GM21390 (cell line): ENCODE data around the gene CSNK1A1.

Source experiments
- ATAC-seq: cut with Tn5 transposase; IDR thresholded peaks from one replicate; pipeline ENCODE4 v1.9.1; 2021; ENCODE audit not compliant: unreplicated experiment

The CSNK1A1 gene

GRCh38 chr5:149575131-149575530 lies 23.9 kb upstream of the CSNK1A1 start:
- ATAC-seq: no peak

GRCh38 chr5:149572576-149573231 lies 21.5 kb upstream of the CSNK1A1 start:
- no peak for ATAC-seq

GRCh38 chr5:149572170-149572569 lies 20.9 kb upstream of the CSNK1A1 start:
- no peak for ATAC-seq

- ATAC-seq: no peak
Measured at GRCh38 chr5:149567226-149567625, 16.0 kb upstream of the CSNK1A1 start.

GRCh38 chr5:149564542-149565140 lies 13.4 kb upstream of the CSNK1A1 start:
- peak; percentile 97 for ATAC-seq

- no peak for ATAC-seq
Measured at GRCh38 chr5:149563466-149563865, 12.2 kb upstream of the CSNK1A1 start.

- no peak for ATAC-seq
Measured at GRCh38 chr5:149561848-149562247, 10.6 kb upstream of the CSNK1A1 start.

DNA sequence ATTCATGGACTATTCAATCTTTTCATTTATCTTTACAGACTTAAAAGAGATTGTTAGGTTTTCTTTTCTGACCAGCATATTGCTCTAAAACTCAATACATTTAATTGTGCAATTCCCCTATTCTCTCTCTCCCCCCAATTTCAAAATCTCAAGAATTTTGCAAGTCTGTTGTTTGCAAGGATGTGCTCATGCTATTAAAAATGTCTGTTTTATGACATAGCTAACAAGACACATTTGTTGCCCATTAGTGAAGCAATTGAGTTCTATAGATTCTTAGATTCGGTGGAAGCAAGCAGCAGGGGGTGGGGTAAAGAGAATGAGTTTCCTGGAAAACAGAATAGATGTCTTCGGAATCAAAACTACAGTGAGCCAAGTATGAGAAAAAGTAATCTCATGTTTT lies 8.5 kb upstream of the CSNK1A1 start:
- no peak for ATAC-seq

DNA sequence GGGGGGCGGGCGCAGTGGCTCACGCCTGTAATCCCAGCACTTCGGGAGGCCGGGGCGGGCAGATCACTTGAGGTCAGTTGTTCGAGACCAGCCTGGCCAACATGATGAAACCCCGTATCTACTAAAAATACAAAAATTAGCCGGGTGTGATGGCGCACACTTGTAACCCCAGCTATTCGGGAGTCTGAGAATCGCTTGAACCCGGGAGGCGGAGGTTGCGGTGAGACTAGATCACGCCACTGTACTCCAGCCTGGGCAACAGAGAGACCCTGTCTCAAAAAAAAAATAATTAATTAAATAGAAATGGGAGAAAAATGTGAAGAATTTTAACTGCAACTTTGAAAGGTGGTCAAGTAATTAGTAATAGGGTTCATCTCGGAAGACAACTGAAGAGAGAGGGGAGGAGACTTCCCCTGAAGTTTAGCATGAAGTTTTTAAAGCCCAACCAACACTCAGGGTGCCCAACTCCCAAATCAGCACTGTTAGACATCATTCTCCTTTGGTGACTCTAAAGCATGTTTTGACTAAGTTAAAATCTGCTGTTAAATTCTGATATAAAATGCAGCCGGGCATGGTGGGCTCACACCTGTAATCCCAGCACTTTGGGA lies 1.4 kb upstream of the CSNK1A1 start:
- no peak for ATAC-seq

- ATAC-seq: no peak
Measured at GRCh38 chr5:149552038-149552494, 827 bp upstream of the CSNK1A1 start.

DNA sequence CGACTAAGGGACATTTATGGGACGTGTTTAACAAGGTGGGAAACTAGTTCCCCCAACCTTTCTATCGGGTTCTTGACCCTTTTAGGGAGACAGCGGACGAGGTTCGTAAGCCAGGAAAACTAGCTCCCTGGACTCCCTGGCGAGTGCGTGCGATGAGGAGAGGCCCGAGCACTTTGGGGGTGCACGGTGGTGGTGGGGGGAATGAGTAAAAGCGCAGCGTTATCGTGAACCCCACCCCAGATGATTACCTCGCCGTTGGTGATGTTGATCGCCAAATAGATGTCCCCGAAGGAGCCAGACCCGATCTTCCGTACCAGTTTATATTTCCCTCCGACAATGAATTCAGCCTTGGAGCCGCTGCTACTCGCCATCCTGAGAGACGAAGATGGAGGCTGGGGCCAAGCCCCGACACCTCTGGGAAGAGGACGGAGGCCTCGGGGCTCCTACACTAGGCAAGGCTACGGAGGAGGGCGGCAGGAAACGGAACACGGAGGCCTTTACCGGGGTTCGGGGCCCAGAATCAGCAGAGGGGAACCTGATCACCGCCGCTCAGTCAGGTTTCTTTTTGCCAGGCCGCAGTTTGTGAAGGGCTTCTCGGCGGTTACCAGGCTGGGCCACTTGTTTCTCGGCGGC lies 529 bp downstream of the CSNK1A1 start:
- ATAC-seq: peak; percentile 0

DNA sequence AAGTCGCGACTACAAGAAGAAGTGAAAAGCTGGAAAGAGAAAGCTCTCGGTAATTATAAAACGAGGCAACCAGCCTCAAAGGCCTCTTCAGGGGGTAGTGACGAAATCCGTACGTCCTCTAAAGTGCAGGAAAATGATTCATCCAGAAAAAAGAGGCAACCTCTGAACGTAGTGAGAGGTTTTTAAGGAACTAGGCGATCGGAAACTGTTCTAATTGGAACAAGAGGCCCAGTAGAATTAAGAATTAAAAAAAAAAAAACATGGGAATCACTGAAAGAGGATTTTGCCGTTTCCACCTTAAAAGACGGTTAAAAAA lies 1.0 kb downstream of the CSNK1A1 start:
- no peak for ATAC-seq

- peak; percentile 33 for ATAC-seq
Measured at GRCh38 chr5:149549461-149550267, 1.6 kb downstream of the CSNK1A1 start.

DNA sequence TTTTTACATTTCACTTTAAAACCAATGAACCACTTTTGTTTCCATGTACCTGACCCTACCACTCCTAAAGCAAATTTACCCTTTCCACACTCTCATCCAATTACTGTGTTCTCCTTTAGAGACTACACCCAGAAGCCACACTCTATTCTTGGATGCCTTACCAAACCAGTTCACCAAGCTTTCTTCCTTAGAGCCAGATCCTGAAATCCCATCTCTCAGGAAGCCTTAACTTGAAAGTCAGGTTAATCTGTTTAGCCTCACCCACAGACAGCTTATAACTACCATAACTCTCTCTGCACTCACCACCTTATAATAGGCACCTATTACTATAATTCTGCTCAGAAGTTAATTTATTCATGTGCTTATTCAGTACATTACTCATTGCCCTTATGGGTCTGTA lies 4.3 kb downstream of the CSNK1A1 start:
- ATAC-seq: no peak

DNA sequence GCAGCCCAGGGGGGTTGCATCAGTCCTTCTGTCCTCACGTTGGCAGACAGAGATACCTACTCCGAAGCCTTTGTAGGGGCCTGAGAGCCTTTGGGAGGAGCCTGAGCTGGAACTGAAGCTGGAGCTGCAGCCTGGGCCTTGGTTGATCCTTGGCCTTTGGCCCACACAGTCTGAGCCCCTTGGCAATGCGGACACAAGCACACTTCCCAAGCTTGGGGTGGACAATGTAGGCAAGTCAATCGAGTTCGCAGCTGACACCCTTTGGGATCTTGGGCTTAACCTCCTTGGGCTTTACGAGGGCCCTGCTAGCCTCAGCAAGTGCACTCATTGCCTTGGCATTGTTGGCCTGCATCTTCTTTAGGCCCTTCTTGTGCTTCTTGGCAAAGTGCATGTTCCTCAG lies 5.9 kb downstream of the CSNK1A1 start:
- ATAC-seq: no peak

- ATAC-seq: no peak
Measured at GRCh38 chr5:149544028-149544420, 7.2 kb downstream of the CSNK1A1 start.

DNA sequence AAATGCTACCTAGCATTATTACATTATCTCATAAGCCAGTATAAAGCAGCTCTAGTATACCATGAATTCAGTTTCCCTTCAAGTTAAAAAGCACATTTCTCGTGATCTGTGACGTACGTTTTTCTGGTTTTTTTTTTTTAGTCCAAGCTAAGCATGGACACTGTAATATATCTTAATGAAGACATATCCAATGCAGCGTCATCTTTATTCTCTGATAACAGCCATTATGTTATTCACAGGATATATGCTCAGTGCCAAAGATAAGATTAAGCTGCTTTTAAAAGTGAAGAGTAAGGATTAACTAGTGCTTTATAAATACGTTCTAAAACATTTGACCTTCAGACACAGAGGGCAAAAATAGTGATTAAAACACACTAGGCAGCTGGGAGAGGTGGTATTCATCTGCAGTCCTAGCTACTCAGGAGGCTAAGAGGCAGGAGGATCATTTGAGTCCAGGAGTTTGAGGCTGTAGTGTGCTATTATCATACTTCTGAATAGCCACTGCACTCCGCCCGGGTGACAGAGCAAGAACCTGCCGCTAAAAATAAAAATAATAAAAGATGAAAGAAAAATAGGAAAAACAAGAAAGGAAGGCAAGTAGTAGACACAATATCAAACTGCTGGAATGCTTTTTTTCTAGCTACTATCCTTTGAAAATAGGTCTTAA lies 7.7 kb downstream of the CSNK1A1 start:
- no peak for ATAC-seq

DNA sequence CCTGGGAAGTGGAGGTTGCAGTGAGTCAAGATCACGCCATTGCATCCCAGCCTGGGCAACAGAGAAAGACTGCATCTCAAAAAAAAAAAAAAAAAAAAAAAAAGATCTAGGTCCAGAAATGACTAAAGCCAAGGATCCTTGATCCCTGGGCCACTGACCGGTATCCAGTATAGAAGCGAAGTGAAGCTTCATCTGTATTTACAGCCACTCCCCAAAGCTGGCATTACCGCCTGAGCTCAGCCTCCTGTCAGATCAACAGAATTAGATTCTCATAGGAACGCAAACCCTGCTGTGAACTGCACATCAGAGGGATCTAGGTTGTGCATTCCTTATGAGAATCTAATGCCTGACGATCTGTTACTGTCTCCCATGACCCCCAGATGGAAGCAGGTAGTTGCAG lies 9.3 kb downstream of the CSNK1A1 start:
- ATAC-seq: no peak

DNA sequence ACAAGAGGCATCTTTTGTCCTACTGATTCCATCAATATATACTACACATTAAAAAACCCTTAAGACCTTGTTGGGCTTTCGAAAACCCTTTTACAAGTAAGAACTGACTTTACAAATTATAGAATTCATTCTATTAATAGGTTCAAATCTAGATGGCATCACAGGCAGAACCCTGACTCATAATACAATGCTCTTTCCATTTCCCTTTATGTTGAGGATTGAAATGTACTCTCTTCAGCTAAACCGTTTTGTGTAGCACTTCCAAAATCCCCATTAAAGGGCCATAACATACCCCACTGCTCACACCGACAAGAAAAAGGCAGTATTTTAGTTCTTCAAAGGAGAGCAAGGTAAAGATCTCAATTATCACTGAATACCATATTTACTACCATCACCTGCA lies 11.2 kb downstream of the CSNK1A1 start:
- no peak for ATAC-seq

DNA sequence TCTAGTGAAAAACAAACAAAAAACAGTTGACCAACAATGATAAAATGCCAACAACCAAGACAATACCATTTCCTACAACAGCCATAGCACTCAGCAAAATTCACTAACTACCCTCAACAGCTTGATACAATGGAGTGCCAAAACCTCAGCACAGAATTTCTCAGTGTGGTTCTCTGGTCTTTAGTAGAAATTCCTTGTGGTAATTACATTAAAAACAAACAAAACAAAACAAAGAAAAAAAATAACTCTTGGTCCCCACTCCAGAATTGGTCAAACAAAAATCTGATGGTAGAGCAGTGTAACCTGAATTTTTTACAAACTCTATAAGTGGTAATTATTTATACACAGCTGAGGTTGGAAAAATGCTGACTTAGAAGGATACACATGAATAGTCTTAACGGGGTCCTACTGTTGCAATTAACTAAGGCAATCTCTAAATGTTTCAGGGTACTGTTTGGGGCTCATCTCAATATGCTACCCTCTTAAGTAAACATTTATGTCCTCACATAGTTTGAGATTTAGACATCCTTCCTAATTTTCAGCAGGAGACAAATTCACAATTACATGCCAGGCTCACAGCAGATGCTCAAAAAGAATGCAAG lies 13.8 kb downstream of the CSNK1A1 start:
- no peak for ATAC-seq
